ENCODE measurements around the gene CYP26B1. TPM values are rescaled to one million over a fixed set of nuclear protein-coding genes. Genes with fewer than 3 reads are reported as not detected.

Gene CYP26B1
- total and polyA plus RNA-seq, 11 donors, result 0.76 to 5.9 (median 2.1) TPM

GRCh38 chr2:72112981-72113846, 34.4 kb downstream of the CYP26B1 start:
- Histone ChIP-seq H3K9me3 (no peaks in the 10 kb centered on the region), H3K27me3 (no peaks in the 10 kb centered on the region), H3K27ac (no peak overlapping the region), H3K4me3 (no peak overlapping the region), H3K4me1 (no peaks in the 10 kb centered on the region), H3K36me3 (no peaks in the 10 kb centered on the region)
- intact Hi-C loops (cut with DNase I), result no loop called here
- TF ChIP-seq, protein P1, sequence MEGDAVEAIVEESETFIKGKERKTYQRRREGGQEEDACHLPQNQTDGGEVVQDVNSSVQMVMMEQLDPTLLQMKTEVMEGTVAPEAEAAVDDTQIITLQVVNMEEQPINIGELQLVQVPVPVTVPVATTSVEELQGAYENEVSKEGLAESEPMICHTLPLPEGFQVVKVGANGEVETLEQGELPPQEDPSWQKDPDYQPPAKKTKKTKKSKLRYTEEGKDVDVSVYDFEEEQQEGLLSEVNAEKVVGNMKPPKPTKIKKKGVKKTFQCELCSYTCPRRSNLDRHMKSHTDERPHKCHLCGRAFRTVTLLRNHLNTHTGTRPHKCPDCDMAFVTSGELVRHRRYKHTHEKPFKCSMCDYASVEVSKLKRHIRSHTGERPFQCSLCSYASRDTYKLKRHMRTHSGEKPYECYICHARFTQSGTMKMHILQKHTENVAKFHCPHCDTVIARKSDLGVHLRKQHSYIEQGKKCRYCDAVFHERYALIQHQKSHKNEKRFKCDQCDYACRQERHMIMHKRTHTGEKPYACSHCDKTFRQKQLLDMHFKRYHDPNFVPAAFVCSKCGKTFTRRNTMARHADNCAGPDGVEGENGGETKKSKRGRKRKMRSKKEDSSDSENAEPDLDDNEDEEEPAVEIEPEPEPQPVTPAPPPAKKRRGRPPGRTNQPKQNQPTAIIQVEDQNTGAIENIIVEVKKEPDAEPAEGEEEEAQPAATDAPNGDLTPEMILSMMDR (IDR thresholded peaks at IDR 0.05), result no peak
- no peak for TF ChIP-seq POLR2A (IDR thresholded peaks at IDR 0.05)
- no peak for ATAC-seq
- no peak for DNase-seq
- 86 to 94% (median 89%) methylated on average over 11 to 12 of the region's 12 CpGs for WGBS, 4 donors

GRCh38 chr2:72112401-72112800, 35.3 kb downstream of the CYP26B1 start:
- 84 to 97% (median 94%) methylated on average over 6 of the region's 6 CpGs for WGBS, 4 donors
- no peaks in the 10 kb centered on the region for H3K36me3 ChIP-seq
- no peaks in the 10 kb centered on the region for H3K4me1 ChIP-seq
- intact Hi-C loops (cut with DNase I), result no loop called here
- H3K27ac ChIP-seq, result no peak overlapping the region
- TF ChIP-seq POLR2A (IDR thresholded peaks at IDR 0.05), result no peak
- TF ChIP-seq, protein P1 (IDR thresholded peaks at IDR 0.05), result no peak
- no peak for DNase-seq
- H3K9me3 ChIP-seq, result no peaks in the 10 kb centered on the region
- H3K4me3 ChIP-seq, result no peak overlapping the region
- no peaks in the 10 kb centered on the region for H3K27me3 ChIP-seq
- no peak for ATAC-seq

- no peak for TF ChIP-seq POLR2A (IDR thresholded peaks at IDR 0.05)
- TF ChIP-seq, protein P1 (IDR thresholded peaks at IDR 0.05), result no peak
- Histone ChIP-seq H3K4me1 (no peaks in the 10 kb centered on the region), H3K36me3 (no peaks in the 10 kb centered on the region), H3K27me3 (peaks cover 0 to 9% (median 0%) of the 10 kb centered on the region in 9 donors), H3K27ac (no peak overlapping the region), H3K4me3 (no peak overlapping the region), H3K9me3 (no peaks in the 10 kb centered on the region)
- 91 to 97% (median 95%) methylated on average over 3 of the region's 3 CpGs for WGBS, 4 donors
- ATAC-seq, result no peak
- no peak for DNase-seq
- intact Hi-C loops (cut with DNase I), result no loop called here
Observed at GRCh38 chr2:72111061-72111460, 36.6 kb downstream of the CYP26B1 start.

- no peak for DNase-seq
- ATAC-seq, result no peak
- peaks cover 0 to 9% (median 0%) of the 10 kb centered on the region in 9 donors for H3K27me3 ChIP-seq
- H3K9me3 ChIP-seq, result no peaks in the 10 kb centered on the region
- 90 to 93% (median 91%) methylated on average over 8 of the region's 8 CpGs for WGBS, 4 donors
- H3K36me3 ChIP-seq, result no peaks in the 10 kb centered on the region
- no peak overlapping the region for H3K4me3 ChIP-seq
- no peaks in the 10 kb centered on the region for H3K4me1 ChIP-seq
- no peak for TF ChIP-seq POLR2A (IDR thresholded peaks at IDR 0.05)
- TF ChIP-seq, protein P1 (IDR thresholded peaks at IDR 0.05), result no peak
- no peak overlapping the region for H3K27ac ChIP-seq
- intact Hi-C loops (cut with DNase I), result no loop called here
Observed at GRCh38 chr2:72109904-72110303, 37.8 kb downstream of the CYP26B1 start.

All from heart left ventricle (tissue), 16 donors.